ES-I3 (cell line): Measurements from ENCODE around the gene PEX13.
A peak's percentile ranks its signal among the peaks of the same experiment; 100 is the strongest.
"Not testable (repeated sequence)": the region's sequence is repeated elsewhere in the genome, so short reads cannot be mapped to it uniquely, and the experiment has no call there.

Experiments
- H3K36me3 ChIP-seq: 2 replicates; pipeline ENCODE4 v1.6.1; 2013; ENCODE audit warnings: mild to moderate bottlenecking, low read length, control low read depth, moderate library complexity; ENCODE audit not compliant: insufficient read depth
- H3K4me1 ChIP-seq: 2 replicates; pipeline ENCODE4 v1.6.1; 2013; ENCODE audit warnings: mild to moderate bottlenecking, control low read depth, low read length; ENCODE audit not compliant: insufficient read depth
- H3K9ac ChIP-seq: 2 replicates; pipeline ENCODE4 v1.6.1; 2013; ENCODE audit warnings: low read depth, mild to moderate bottlenecking, low read length, moderate library complexity
- H3K9me3 ChIP-seq: 2 replicates; pipeline ENCODE4 v1.6.1; 2013; ENCODE audit warnings: mild to moderate bottlenecking, low read length, moderate library complexity; ENCODE audit not compliant: control insufficient read depth, insufficient read depth

Gene PEX13

GRCh38 chr2:60989259-60989658 lies 28.3 kb upstream of the PEX13 start:
- Histone ChIP-seq H3K36me3 (no peaks in the 10 kb centered on the region), H3K9ac (no peak overlapping the region), H3K4me1 (no peaks in the 10 kb centered on the region), H3K9me3 (peaks cover 15% of the 10 kb centered on the region)

DNA sequence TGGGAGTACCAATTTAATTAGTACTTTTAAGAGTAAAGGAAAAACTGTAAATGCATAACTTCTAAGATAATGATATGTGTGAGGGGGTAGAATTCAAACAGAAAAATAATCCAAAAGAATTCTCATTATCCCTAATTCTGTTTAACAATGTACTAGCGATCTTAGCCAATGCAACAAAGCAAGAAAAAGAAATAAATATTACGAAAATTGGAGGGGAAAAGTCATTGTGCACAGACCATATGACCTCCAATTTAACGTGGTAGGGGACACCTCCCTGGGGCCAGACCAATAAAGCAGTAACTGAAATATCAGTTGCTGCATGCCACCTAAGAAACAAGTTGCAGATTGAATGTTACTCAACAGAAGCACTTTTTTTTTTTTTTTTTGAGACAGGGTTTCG lies 25.9 kb upstream of the PEX13 start:
- H3K4me1 ChIP-seq = no peaks in the 10 kb centered on the region
- no peaks in the 10 kb centered on the region for H3K36me3 ChIP-seq

GRCh38 chr2:60992985-60993392 lies 24.5 kb upstream of the PEX13 start:
- Histone ChIP-seq H3K9ac (no peak overlapping the region), H3K4me1 (no peaks in the 10 kb centered on the region), H3K36me3 (no peaks in the 10 kb centered on the region), H3K9me3 (peaks cover 15% of the 10 kb centered on the region)

More for the DNA sequence above, 25.9 kb upstream of the PEX13 start:
- H3K9me3 ChIP-seq = peaks cover 15% of the 10 kb centered on the region
- H3K9ac ChIP-seq = no peak overlapping the region

DNA sequence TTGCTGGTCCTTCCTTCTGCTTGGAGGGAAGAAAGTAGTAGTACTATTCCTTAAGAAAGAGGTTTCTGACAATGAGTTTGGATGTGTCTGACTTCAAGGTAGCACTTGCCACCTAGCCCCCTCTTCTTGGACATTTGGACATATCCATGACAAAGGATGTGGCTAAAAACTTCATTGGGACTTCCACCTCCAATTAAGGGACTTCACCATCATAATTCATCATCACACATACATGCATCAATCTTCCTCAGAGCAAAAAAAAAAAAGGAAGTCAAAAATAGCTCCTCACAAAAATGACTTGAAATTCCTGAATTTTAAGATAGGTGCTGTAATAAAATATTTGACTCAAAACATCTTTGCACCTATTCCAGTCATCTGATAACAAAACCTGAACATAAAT lies 23.4 kb upstream of the PEX13 start:
- Histone ChIP-seq H3K9me3 (peaks cover 15% of the 10 kb centered on the region), H3K9ac (no peak overlapping the region), H3K4me1 (no peaks in the 10 kb centered on the region), H3K36me3 (no peaks in the 10 kb centered on the region)

GRCh38 chr2:60998628-60999545 lies 18.6 kb upstream of the PEX13 start:
- H3K9ac ChIP-seq = no peak overlapping the region
- no peaks in the 10 kb centered on the region for H3K36me3 ChIP-seq
- H3K9me3 ChIP-seq = no peaks in the 10 kb centered on the region
- no peaks in the 10 kb centered on the region for H3K4me1 ChIP-seq

GRCh38 chr2:61005736-61006135 lies 11.8 kb upstream of the PEX13 start:
- no peaks in the 10 kb centered on the region for H3K36me3 ChIP-seq
- no peaks in the 10 kb centered on the region for H3K4me1 ChIP-seq
- no peak overlapping the region for H3K9ac ChIP-seq
- no peaks in the 10 kb centered on the region for H3K9me3 ChIP-seq

- Histone ChIP-seq H3K9ac (no peak overlapping the region), H3K4me1 (no peaks in the 10 kb centered on the region), H3K36me3 (no peaks in the 10 kb centered on the region), H3K9me3 (no peaks in the 10 kb centered on the region)
Observed at GRCh38 chr2:61006486-61007105, 10.9 kb upstream of the PEX13 start.

DNA sequence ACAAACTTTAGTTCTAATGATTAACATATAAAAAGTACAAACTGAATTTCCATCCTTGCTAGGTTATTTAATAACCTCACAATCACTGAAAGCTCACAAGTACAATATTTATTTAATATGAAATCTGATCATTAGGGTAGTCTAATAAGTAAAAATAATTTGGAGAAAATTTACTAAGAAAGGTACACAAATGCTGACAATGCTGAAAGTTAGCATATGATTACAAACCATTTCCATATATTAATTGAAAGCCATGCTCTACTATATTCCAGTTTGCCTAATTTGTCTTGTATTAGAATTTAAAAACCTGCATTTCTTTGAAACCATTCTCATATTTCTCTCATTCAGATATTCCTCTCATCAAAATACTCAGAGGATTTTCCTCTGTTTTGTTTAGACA lies 8.2 kb upstream of the PEX13 start:
- H3K36me3 ChIP-seq = no peaks in the 10 kb centered on the region
- no peak overlapping the region for H3K9ac ChIP-seq
- H3K9me3 ChIP-seq = no peaks in the 10 kb centered on the region
- H3K4me1 ChIP-seq = no peaks in the 10 kb centered on the region

GRCh38 chr2:61011678-61012077 lies 5.8 kb upstream of the PEX13 start:
- no peaks in the 10 kb centered on the region for H3K9me3 ChIP-seq
- H3K9ac ChIP-seq = no peak overlapping the region
- H3K36me3 ChIP-seq = no peaks in the 10 kb centered on the region
- no peaks in the 10 kb centered on the region for H3K4me1 ChIP-seq

GRCh38 chr2:61012303-61012702 lies 5.2 kb upstream of the PEX13 start:
- H3K4me1 ChIP-seq, H3K9me3 ChIP-seq, H3K9ac ChIP-seq, H3K36me3 ChIP-seq: not testable (repeated sequence)

DNA sequence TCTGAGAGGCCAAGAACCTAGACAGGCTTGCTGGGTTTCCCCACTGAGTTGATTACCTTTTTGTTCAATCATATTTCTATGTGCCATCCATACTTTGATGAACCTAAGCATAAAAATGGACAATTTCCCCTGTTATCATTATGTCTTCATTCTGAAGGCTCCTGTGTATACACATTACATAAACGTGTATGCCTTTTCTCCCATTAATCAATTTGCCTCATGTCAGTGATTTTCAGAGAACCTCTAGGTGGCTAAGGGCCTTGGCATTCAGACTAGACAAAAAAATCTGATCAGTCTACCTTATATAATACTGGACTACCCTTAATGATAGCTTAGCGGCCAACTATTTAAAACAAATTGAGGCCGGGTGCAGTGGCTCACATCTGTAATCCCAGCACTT lies 4.1 kb upstream of the PEX13 start:
- Histone ChIP-seq H3K9me3 (no peaks in the 10 kb centered on the region), H3K9ac (no peak overlapping the region), H3K36me3 (no peaks in the 10 kb centered on the region), H3K4me1 (no peaks in the 10 kb centered on the region)

DNA sequence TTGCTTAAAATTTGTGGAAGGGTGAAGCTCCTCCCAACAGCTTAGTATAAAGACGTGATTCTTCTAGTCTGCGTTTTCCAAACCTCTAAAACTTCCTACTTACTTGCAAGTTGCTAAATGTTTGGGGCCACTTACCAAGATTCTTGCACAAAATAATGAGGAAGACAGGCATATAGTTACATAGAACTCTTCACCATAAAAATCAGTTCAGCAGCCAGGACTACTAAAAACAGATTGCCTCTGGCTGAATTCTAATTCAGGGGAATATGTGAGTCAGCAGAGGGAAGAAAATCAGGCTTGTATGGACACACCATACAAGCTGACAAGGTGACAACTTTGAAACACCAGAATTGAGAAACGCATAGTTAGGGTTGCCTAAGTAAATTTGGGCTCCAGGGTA lies 2.8 kb upstream of the PEX13 start:
- H3K9ac ChIP-seq = no peak overlapping the region

DNA sequence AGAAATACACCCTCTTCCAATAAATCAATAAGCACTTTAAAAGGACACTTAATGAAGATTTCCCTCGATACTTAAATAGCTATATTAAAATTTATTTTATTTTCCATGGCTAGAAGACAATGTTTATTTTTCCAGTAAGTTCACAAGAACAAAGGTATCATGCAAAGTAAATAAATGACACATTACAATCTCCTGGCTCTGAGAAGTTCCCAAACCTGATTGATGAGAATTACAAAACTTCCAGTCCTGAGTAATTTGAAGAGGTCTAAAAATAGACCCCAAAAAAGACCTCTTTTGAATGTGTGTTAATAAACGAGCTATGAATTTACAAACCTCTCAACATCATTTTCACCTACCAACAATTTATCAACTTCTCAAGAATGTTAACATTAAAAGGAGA lies 1.5 kb upstream of the PEX13 start:
- no peaks in the 10 kb centered on the region for H3K9me3 ChIP-seq
- H3K4me1 ChIP-seq = no peaks in the 10 kb centered on the region
- H3K36me3 ChIP-seq = no peaks in the 10 kb centered on the region
- peak overlapping the region; percentile 97 for H3K9ac ChIP-seq

More for the DNA sequence above, 2.8 kb upstream of the PEX13 start:
- no peaks in the 10 kb centered on the region for H3K4me1 ChIP-seq
- H3K9me3 ChIP-seq = no peaks in the 10 kb centered on the region
- no peaks in the 10 kb centered on the region for H3K36me3 ChIP-seq

- H3K9ac ChIP-seq = peak overlapping the region; percentile 97
- no peaks in the 10 kb centered on the region for H3K4me1 ChIP-seq
Observed at GRCh38 chr2:61016392-61017002, 1.0 kb upstream of the PEX13 start.

More at GRCh38 chr2:61016392-61017002, 1.0 kb upstream of the PEX13 start:
- no peaks in the 10 kb centered on the region for H3K36me3 ChIP-seq
- H3K9me3 ChIP-seq = no peaks in the 10 kb centered on the region
